SK-N-SH (cell line): ENCODE measurements around the gene LRRC49. TPM values are rescaled to one million over a fixed set of nuclear protein-coding genes. Genes with fewer than 3 reads are reported as not detected.
"Not testable (repeated sequence)": the region's sequence is repeated elsewhere in the genome, so short reads cannot be mapped to it uniquely, and the experiment has no call there.

Experiments used
- CTCF ChIA-PET: fragments of 300-600, 350-600 bp; formaldehyde crosslinking; extraction: SDS; loops from one replicate; lab custom pipeline; 2021; lab: Yijun Ruan, JAX
- POLR2A ChIA-PET: fragments of 350-600 bp; sonication (Branson Sonifier 250); formaldehyde crosslinking; extraction: SDS; loops from one replicate; lab custom pipeline; 2020; ENCODE audit warnings: antibody characterized with exemption, inconsistent platforms; lab: Yijun Ruan, JAX
- DNase-seq: peaks from one replicate; pipeline ENCODE4 v3.0.0; 2012
- H2AFZ ChIP-seq: fragments of 200-600 bp; sonication (generic); 2 replicates; pipeline ENCODE4 v1.8.1; 2016; ENCODE audit warnings: antibody characterized with exemption, mild to moderate bottlenecking, low read depth
- H3F3A ChIP-seq: fragments of 200-600 bp; sonication (generic); replicated peaks from 2 replicates; pipeline ENCODE3; 2016; ENCODE audit warnings: antibody characterized with exemption, mild to moderate bottlenecking; ENCODE audit not compliant: insufficient read depth
- H3K27ac ChIP-seq, 2 experiments: fragments of 200-500 bp in 1 of 2; fragments of 200-600 bp in 1 of 2; sonication (Bioruptor generic) in 1 of 2; sonication (generic), shearing (Covaris generic) in 1 of 2; 2 replicates each; pipeline versions ENCODE4 v1.5.1 to v1.6.1; 2014 to 2016; ENCODE audit warnings: low read depth in 2 of 2, inconsistent platforms in 1 of 2, low read length in 1 of 2, mild to moderate bottlenecking in 1 of 2, mixed read lengths in 1 of 2
- H3K27me3 ChIP-seq: fragments of 200-600 bp; sonication (generic), shearing (Covaris generic); 2 replicates; pipeline ENCODE4 v1.6.1; 2016; ENCODE audit warnings: mixed run types; ENCODE audit not compliant: insufficient read depth
- H3K36me3 ChIP-seq, 2 experiments: fragments of 200-500 bp in 1 of 2; fragments of 200-600 bp in 1 of 2; sonication (Bioruptor generic) in 1 of 2; sonication (generic) in 1 of 2; replicated peaks in 1 of 2; 2 replicates each; pipeline versions ENCODE3 to v1.5.1; 2014 to 2016; ENCODE audit warnings: low read length in 1 of 2, mild to moderate bottlenecking in 1 of 2; ENCODE audit not compliant: insufficient read depth in 2 of 2, control insufficient read depth in 1 of 2
- H3K4me1 ChIP-seq, 2 experiments: fragments of 200-500 bp in 1 of 2; fragments of 200-600 bp in 1 of 2; sonication (Bioruptor generic) in 1 of 2; sonication (generic), shearing (Covaris generic) in 1 of 2; 2 replicates each; pipeline versions ENCODE4 v1.5.1 to v1.6.1; 2014 to 2016; ENCODE audit warnings: low read depth in 1 of 2, low read length in 1 of 2, mixed run types in 1 of 2; ENCODE audit not compliant: insufficient read depth in 2 of 2, control insufficient read depth in 1 of 2
- H3K4me2 ChIP-seq: fragments of 200-600 bp; sonication (generic), shearing (Covaris generic); 2 replicates; pipeline ENCODE4 v1.6.1; 2017; ENCODE audit warnings: mixed run types
- H3K4me3 ChIP-seq, 2 experiments: fragments of 200-500 bp in 1 of 2; fragments of 200-600 bp in 1 of 2; sonication (Bioruptor generic) in 1 of 2; sonication (generic), shearing (Covaris generic) in 1 of 2; 2 replicates each; pipeline versions ENCODE4 v1.5.1 to v1.8.1; 2014 to 2016; ENCODE audit warnings: low read depth in 2 of 2, inconsistent platforms in 1 of 2, low read length in 1 of 2, mild to moderate bottlenecking in 1 of 2, mixed read lengths in 1 of 2, moderate library complexity in 1 of 2
- H3K79me2 ChIP-seq: fragments of 200-600 bp; sonication (generic); 2 replicates; pipeline ENCODE4 v1.8.1; 2017; ENCODE audit warnings: mild to moderate bottlenecking; ENCODE audit not compliant: insufficient read depth
- H3K9ac ChIP-seq: fragments of 200-600 bp; sonication (generic); 2 replicates; pipeline ENCODE4 v1.6.1; 2017; ENCODE audit warnings: mixed run types
- H3K9me2 ChIP-seq: fragments of 200-600 bp; sonication (generic); 2 replicates; pipeline ENCODE4 v1.6.1; 2017; ENCODE audit warnings: mixed run types
- H3K9me3 ChIP-seq: fragments of 200-600 bp; sonication (generic); 2 replicates; pipeline ENCODE4 v1.6.1; 2017; ENCODE audit warnings: mixed run types, mild to moderate bottlenecking, moderate library complexity
- H4K20me1 ChIP-seq: fragments of 200-600 bp; sonication (generic); 2 replicates; pipeline ENCODE4 v1.6.1; 2017; ENCODE audit warnings: mild to moderate bottlenecking, mixed run types; ENCODE audit not compliant: insufficient read depth
- FOSL2 ChIP-seq: IDR thresholded peaks from 2 replicates; pipeline ENCODE4 v1.4.0; 2012; ENCODE audit warnings: low read depth, mild to moderate bottlenecking, moderate library complexity, borderline replicate concordance
- IRF3 ChIP-seq: fragments of 150-350 bp; IDR thresholded peaks from 2 replicates; pipeline ENCODE4 v1.6.1; 2016; ENCODE audit warnings: mild to moderate bottlenecking, low read depth, low read length
- MAX ChIP-seq: IDR thresholded peaks from 2 replicates; pipeline ENCODE4 v1.4.0; 2012; ENCODE audit warnings: low read depth
- MEF2A ChIP-seq: IDR thresholded peaks from 2 replicates; pipeline ENCODE4 v1.4.0; 2012; ENCODE audit warnings: low read depth, borderline replicate concordance
- MXI1 ChIP-seq: IDR thresholded peaks from 2 replicates; pipeline ENCODE4 v1.6.1; 2012; ENCODE audit warnings: mild to moderate bottlenecking, low read depth, low read length, improper control_type of control experiment
- NFIC ChIP-seq: IDR thresholded peaks from 2 replicates; pipeline ENCODE4 v1.4.0; 2012; ENCODE audit warnings: borderline replicate concordance
- PBX3 ChIP-seq: IDR thresholded peaks from 2 replicates; pipeline ENCODE4; 2012
- POLR2AphosphoS5 ChIP-seq: IDR thresholded peaks from 2 replicates; pipeline ENCODE4 v1.6.1; 2012; ENCODE audit warnings: low read depth, low read length
- RAD21 ChIP-seq: IDR thresholded peaks from 2 replicates; pipeline ENCODE4 v1.6.1; 2012; ENCODE audit warnings: mild to moderate bottlenecking, low read length
- RCOR1 ChIP-seq: fragments of 150-350 bp; IDR thresholded peaks from 2 replicates; pipeline ENCODE4 v1.6.1; 2017; ENCODE audit warnings: antibody characterized with exemption, low read length
- USF1 ChIP-seq: IDR thresholded peaks from 2 replicates; pipeline ENCODE4 v1.4.0; 2012; ENCODE audit warnings: low read depth, borderline replicate concordance
- USF2 ChIP-seq: fragments of 150-350 bp; IDR thresholded peaks from 2 replicates; pipeline ENCODE4 v1.6.1; 2017; ENCODE audit warnings: antibody characterized with exemption, low read length, low read depth, borderline replicate concordance
- WGBS: methylation state at CpG from one replicate; pipeline ENCODE4 v1.1.6; 2017; ENCODE audit warnings: low lambda C conversion rate; 5-methylcytosine and 5-hydroxymethylcytosine counted together
- polyA plus RNA-seq, 3 experiments: library from polyadenylated mRNA; depleted of rRNA; stranded (reverse); fragments of >200 nt; gene quantifications; 2 replicates each; pipeline ENCODE4 v1.2.3, GENCODE V29; 2012

Gene LRRC49
- polyA plus RNA-seq, 1 of the 3 experiments (the other 2 are of a cell fraction), result 7.2 TPM

GRCh38 chr15:71015342-71015741 is 122.7 kb downstream of the LRRC49 start:
- 95% methylated on average over 8 of the region's 8 CpGs for WGBS
- no peaks in the 10 kb centered on the region; a peak in 1 of 4 replicates for H3K4me1 ChIP-seq
- no peak overlapping the region for H3K27ac ChIP-seq
- no peaks in the 10 kb centered on the region for H3K27me3 ChIP-seq
- no peaks in the 10 kb centered on the region for H3K79me2 ChIP-seq
- CTCF ChIA-PET, result no interaction called here
- H4K20me1 ChIP-seq, result no peaks in the 10 kb centered on the region
- no peak for DNase-seq
- H2AFZ ChIP-seq, result no peak overlapping the region
- no peak overlapping the region for H3K4me2 ChIP-seq
- H3K4me3 ChIP-seq, result no peak overlapping the region
- H3F3A ChIP-seq, result peaks cover 9% of the 10 kb centered on the region
- no peaks in the 10 kb centered on the region for H3K9me2 ChIP-seq
- peaks cover 24 to 48% of the 10 kb centered on the region in 2 experiments for H3K36me3 ChIP-seq
- POLR2A ChIA-PET, result no interaction called here
- no peak overlapping the region for H3K9ac ChIP-seq
- 0 out of 2 replicates have a peak, but pooled peaks cover 12% of the 10 kb centered on the region for H3K9me3 ChIP-seq
- no peak for TF ChIP-seq IRF3
- no peak for TF ChIP-seq RAD21
- TF ChIP-seq MEF2A, result no peak
- no peak for TF ChIP-seq RCOR1

DNA sequence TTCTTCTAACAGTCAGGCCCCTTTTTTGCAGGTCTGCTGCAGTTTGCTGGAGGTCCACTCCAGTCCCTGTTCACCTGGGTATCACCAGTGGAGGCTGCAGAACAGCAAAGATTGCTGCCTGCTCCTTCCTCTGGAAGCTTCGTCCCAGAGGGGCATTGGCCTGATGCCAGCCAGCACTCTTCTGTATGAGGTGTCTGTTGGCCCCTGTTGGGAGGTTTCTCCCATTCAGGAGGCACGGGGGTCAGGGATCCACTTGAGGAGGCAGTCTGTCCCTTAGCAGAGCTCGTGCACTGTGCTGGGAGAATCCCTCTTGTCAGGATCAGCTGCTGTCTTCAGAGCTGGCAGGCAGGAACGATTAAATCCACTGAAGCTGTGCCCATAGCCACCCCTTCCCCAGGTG is 138.6 kb downstream of the LRRC49 start:
- CTCF ChIA-PET, H2AFZ ChIP-seq, H3K27me3 ChIP-seq, H3K9ac ChIP-seq, H3K4me3 ChIP-seq, DNase-seq, H3K4me2 ChIP-seq, H3K27ac ChIP-seq, H3K9me3 ChIP-seq, H3K4me1 ChIP-seq, POLR2A ChIA-PET, H3F3A ChIP-seq, H3K79me2 ChIP-seq, H4K20me1 ChIP-seq, H3K9me2 ChIP-seq: not testable (repeated sequence)
- peaks cover 0 to 16% of the 10 kb centered on the region in 2 experiments for H3K36me3 ChIP-seq
- 71% methylated on average over 4 of the region's 4 CpGs for WGBS

DNA sequence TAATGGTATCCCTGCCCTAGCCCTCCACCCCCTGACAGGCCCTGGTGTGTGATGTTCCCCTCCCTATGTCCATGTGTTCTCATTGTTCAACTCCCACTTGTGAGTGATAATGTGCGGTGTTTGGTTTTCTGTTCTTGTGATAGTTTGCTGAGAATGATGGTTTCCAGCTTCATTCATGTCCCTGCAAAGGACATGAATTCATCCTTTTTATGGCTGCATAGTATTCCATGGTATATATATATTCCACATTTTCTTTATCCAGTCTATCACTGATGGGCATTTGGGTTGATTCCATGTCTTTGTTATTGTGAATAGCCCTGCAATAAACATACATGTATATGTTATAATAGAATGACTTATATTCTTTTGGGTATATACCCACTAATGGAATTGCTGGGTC is 142.9 kb downstream of the LRRC49 start:
- H3K4me2 ChIP-seq, H3K4me3 ChIP-seq, H3K9me2 ChIP-seq, H3K9ac ChIP-seq, H3K27ac ChIP-seq, POLR2A ChIA-PET, H3K9me3 ChIP-seq, H3K27me3 ChIP-seq, CTCF ChIA-PET, H2AFZ ChIP-seq, H3K79me2 ChIP-seq, H4K20me1 ChIP-seq, DNase-seq, H3K4me1 ChIP-seq, H3F3A ChIP-seq: not testable (repeated sequence)
- peaks cover 11 to 23% of the 10 kb centered on the region in 2 experiments for H3K36me3 ChIP-seq
- 100% methylated on average over 1 of the region's 1 CpG for WGBS

- DNase-seq, result no peak
- no peak for TF ChIP-seq NFIC
- peak; percentile 25; the same call in 1 of the 2 replicates for TF ChIP-seq FOSL2
- TF ChIP-seq USF1, result no peak
- peak; percentile 46 for TF ChIP-seq PBX3
- no peak for TF ChIP-seq USF2
- no peak for TF ChIP-seq MAX
- TF ChIP-seq MXI1, result no peak
- no peak for TF ChIP-seq POLR2AphosphoS5
Measured at GRCh38 chr15:71042356-71042922, 149.8 kb downstream of the LRRC49 start.

More at GRCh38 chr15:71042356-71042922, 149.8 kb downstream of the LRRC49 start:
- Histone ChIP-seq H3K4me2 (no peak overlapping the region), H3F3A (peaks cover 50% of the 10 kb centered on the region), H3K4me3 (no peak overlapping the region), H3K27me3 (no peaks in the 10 kb centered on the region), H4K20me1 (no peaks in the 10 kb centered on the region), H3K79me2 (no peaks in the 10 kb centered on the region), H2AFZ (no peak overlapping the region), H3K27ac (peak overlapping the region in 1 of 2 experiments; percentile 83; a peak in 2 of 4 replicates), H3K36me3 (peaks cover 7 to 8% of the 10 kb centered on the region in 2 experiments), H3K9ac (peak overlapping the region; percentile 55; the same call in 1 of the 2 replicates), H3K4me1 (peaks cover 0 to 23% of the 10 kb centered on the region in 2 experiments; a peak in 2 of 4 replicates), H3K9me2 (no peaks in the 10 kb centered on the region), H3K9me3 (no peaks in the 10 kb centered on the region)
- WGBS, result 78% methylated on average over 3 of the region's 3 CpGs
- ChIA-PET POLR2A (no interaction called here), CTCF (no interaction called here)
